HG03159 (cell line): Measurements from ENCODE around the gene RNF168.
"Not testable (repeated sequence)": the region's sequence is repeated elsewhere in the genome, so short reads cannot be mapped to it uniquely, and the experiment has no call there.

Experiments
- ATAC-seq: cut with Tn5 transposase; IDR thresholded peaks from one replicate; pipeline ENCODE4 v1.9.1; 2021; ENCODE audit warnings: mild to moderate bottlenecking, moderate library complexity; ENCODE audit not compliant: unreplicated experiment

RNF168 gene

DNA sequence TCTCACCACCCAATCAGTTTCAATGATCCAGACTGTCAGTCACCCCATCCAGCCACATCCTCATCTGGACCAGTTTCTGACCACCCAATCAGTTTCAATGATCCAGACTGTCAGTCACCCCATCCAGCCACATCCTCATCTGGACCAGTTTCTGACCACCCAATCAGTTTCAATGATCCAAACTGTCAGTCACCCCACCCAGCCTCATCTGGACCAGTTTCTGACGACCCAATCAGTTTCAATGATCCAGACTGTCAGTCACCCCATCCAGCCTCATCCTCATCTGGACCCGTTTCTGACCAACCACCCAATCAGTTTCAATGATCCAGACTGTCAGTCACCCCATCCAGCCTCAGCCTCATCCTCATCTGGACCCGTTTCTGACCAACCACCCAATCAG is 33.4 kb downstream of the RNF168 start:
- not testable (repeated sequence) for ATAC-seq

DNA sequence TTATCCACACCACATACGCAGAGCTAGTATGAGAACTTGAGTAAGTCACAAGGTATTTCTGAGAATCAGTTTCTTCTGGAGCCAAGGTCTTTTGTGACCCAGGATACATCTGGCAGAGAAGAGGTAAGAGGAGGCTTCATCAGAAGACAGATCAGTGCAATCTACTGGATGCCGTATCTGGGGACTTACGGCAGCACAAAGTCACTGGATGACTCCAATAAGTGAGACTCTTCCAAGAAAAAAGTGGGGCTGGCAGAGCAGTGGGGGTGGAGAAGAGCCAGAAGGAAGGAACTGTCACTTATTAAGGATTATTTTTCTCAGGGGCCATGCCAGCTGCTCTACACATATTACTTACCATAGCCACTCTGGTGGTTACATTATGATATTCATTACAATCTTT is 39.8 kb downstream of the RNF168 start:
- ATAC-seq, result no peak

DNA sequence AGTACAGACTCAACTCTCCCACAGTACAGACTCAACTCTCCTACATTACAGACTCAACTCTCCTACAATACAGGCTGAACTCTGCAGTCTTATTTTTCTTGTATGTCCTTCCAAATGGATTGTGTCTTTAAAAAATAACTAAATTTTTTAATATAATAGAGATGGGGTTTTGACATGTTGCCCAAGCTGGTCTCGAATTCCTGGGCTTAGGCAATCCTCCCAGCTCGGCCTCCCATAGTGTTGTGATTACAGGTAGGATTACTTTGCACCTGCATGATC is 40.2 kb downstream of the RNF168 start:
- ATAC-seq, result no peak

DNA sequence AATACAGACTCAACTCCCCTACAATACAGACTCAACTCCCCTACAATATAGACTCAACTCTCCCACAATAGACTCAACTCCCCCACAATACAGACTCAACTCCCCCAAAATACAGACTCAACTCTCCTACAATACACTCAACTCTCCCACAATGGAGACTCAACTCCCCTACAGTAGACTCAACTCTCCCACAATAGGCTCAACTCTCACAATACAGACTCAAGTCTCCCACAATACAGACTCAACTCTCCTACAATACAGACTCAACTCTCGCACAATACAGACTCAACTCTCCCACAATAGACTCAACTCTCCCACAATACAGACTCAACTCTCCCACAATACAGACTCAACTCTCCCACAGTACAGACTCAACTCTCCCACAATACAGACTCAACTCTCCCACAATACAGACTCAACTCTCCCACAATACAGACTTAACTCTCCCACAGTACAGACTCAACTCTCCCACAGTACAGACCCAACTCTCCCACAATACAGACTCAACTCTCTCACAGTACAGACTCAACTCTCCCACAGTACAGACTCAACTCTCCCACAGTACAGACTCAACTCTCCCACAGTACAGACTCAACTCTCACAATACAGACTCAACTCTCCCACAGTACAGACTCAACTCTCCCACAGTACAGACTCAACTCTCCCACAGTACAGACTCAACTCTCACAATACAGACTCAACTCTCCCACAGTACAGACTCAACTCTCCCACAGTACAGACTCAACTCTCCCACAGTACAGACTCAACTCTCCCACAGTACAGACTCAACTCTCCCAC is 40.7 kb downstream of the RNF168 start:
- not testable (repeated sequence) for ATAC-seq

DNA sequence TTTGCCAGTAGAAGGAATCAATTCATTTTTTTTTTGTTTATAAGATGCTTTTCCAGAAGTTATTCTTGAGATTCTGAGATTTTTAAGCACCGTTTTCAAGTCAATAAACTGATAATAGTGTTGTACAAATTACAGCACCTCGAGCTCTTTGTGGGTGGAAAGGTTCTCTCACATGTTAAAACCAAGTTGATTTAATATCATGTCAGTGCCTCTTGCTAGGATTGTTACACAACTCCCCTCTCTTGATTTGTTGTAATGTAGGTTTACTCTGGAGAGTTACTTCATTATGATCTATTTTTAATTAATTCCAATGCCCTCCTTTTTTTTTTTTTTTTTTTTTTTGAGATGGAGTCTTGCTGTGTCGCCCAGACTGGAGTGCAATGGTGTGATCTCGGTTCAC is 45.5 kb downstream of the RNF168 start:
- no peak for ATAC-seq

DNA sequence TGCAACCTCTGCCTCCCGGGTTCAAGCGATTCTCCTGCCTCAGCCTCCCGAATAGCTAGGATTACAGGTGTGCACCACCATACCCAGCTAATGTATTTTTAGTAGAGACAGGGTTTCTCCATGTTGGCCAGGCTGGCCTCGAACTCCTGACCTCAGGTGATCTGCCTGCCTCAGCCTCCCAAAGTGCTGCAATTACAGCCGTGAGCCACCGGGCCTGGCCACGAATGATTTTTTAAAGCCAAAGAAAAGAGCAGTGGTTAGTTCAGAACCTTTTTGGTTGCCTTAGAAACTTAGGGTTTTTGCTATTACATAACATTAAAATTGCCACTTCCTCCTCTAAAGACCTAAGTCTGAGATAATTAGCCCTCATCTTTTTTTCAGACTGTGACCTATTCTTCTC is 46.1 kb downstream of the RNF168 start:
- ATAC-seq, result not testable (repeated sequence)

DNA sequence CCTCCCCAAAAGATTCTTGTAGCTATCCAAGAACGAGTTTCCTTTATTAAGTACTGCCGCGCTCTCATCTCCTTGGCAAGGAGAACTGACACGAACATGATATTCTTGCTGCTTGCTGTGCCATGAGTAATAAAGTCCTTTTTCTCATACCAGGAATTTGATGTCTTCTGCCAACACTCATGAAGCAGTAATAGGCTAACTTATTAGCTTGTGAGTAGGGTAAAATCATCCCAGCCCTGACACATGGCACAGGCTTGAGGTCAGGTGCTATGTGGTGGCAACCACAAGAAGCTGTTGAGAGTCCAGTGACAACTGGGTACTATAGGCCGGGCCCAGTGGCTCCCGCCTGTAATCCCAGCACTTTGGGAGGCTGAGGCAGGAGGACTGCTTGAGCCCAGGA is 48.6 kb downstream of the RNF168 start:
- no peak for ATAC-seq

DNA sequence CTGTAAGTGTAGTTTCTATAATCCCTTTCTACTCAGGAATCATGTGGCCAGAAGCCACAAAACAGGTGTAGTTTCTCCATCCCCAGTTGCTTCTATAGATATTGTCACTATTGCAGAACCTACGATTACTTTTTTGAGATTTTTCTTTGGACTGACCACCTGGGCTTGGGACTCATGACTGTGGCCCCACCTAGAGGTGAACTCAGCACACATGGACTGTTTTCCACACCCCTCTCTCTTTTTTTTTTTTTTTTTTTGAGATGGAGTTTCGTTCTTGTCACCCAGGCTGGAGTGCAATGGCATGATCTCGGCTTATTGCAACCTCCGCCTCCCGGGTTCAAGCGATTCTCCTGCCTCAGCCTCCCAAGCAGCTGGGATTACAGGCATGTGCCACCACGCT is 58.2 kb downstream of the RNF168 start:
- ATAC-seq, result not testable (repeated sequence)

DNA sequence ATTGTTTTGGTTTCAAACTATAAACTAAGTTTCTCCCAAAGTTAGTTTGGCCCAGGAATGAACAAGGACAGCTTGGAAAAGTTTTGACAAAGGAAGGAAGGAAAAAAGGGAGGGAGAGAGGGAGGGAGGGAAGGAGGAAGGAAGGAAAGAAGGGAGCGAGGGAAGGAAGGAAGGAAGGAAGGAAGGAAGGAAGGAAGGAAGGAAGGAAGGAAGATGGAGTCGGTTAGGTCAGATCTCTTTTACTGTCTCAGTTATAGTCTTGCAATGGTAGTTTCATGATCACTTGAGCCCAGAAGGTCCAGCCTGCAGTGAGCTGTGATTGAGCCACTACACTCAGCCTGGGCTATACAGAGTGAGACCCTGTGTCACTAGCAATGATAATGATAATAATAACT is 59.1 kb downstream of the RNF168 start:
- no peak for ATAC-seq

DNA sequence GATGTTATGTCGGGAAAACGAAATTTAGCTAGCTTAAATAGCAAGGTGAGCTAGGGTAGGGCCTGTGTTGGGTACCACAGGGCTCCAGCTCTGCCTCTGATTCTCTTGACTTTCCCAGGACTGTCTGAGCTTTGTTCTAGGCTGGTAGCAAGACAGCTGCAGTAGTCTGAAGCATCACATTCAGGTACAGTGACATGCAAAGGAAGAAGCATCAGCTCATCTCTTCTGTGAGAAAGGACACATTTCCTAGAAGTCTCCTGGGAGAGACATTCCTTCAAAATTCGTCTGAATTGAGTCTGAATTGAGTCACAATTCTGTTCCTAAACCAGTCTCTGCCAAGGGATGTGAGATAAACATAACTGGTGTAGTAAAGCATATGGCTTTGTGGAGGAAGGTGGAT is 62.9 kb downstream of the RNF168 start:
- no peak for ATAC-seq

DNA sequence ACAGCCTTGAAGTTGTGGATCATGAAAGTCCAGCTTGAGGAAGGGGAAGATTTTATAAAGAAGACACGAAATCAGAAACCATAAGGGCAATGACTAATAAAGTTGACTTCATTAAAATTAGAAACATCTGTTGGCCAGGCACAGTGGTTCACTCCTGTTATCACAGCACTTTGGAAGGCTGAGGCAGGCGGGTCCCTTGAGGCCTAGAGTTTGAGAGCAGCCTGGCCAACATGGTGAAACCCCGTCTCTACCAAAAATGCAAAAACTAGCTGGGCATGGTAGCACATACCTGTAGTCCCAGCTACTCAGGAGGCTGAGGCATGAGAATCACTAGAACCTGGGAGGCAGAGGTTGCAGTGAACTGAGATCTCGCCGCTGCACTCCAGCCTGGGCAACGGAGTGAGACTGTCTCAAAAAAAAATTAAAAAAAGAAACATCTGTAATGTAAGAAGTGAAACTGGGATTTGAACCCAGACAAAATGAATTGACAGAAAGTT is 63.5 kb downstream of the RNF168 start:
- ATAC-seq, result no peak

DNA sequence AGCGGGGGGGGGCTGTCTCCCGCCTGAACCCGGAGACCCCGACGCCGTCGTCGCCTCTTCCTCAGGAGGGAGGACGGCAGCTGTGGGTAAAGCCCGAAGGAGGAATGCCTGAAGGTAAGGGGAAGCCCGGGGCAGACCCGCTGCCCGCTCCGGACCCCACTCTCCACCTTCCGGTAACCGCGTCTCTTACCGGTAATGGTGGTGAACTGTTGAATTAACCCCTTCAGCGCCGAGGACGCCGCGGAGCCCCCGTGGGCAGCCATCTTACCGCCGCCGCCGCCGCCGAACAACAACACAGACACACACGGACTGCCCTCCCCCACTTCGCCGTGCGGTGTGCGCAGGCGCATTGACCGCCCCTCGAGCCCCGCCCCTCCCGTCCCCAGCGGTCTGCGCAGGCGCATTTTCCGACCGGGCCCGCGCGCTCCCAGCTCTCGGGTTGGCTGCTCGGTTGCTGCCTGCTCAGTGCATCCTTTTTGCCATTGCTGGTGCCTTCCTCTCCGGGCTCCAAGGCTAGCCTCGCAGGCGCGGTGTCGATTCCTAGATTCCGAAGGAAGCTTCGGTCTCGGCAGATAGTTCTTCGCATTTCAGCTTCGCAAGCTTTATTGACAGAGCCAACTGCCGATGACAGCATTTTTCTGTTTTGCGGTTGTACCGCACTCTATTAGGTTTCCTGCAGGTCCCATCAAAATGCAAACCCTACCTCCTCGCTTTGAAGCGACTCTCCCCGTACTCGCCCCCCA is 71.3 kb downstream of the RNF168 start, which contains the start of gene UBXN7:
TSS of gene UBXN7 (minus strand) at position 291 of the 743 bp plus-strand sequence. CDS start at position 263, 28 bp downstream.
- peak; percentile 80 for ATAC-seq

DNA sequence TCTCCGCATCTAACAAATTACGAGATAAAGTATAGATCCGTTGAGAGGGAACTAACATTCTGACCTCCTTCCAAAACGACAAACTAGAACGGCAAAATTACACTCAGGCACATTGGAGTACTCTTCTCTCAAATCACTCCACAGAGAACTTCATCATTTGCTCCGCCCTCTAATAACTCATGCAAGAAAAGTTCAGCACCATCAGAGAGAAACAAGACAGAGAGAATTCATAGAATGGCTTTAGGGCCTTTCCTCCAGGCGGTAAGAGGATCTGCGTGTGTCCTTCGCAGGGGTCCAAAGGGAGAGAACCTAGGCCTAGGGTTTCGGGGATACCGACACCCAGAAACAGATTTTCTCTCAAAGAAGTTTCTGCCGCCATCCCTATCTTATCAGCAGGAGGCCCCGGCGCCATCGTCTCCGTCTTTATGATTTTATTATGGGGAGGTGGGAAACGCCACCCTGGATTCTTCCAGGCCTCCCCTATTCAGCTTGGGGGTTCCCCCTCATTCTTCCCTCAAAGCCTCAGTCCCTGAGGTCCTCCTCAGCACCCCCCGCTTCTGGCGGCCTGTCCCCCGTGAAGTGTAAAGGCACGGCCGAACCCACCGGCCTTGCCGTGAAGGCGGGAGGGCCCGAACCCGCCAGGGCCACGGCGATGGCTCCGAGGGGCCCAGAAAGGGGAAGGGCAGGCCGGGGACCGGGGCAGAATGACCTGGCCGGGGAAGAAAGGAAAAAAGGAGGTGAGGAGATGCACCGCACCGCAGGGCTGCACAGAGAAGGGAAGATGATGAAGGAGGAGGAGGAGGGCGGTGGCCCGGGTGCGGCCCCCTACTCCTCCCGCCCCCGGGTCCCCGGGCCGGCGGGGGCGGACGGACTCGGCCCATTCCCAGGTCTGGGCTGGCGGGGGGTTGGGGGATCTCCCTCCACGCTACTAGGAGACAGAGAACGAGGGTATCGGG is 72.1 kb downstream of the RNF168 start:
- ATAC-seq, result peak; percentile 40

DNA sequence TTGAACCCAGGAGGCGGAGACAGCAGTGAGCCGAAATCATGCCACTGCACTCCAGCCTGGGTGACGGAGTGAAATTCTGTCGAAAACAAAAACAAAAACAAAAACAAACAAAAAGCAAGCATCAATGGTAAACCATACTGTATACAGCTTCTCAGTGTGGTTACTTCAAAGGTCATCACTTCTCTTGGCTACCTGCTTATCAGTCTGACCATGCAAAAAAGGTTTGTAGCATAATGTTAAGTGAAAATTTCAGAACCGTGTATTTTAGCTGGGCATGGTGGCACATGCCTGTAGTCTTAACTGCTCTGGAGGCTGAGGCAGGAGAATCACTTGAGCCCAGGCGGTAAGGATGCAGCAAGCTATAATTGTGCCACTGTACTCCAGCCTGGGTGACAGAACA is 75.5 kb downstream of the RNF168 start:
- no peak for ATAC-seq

DNA sequence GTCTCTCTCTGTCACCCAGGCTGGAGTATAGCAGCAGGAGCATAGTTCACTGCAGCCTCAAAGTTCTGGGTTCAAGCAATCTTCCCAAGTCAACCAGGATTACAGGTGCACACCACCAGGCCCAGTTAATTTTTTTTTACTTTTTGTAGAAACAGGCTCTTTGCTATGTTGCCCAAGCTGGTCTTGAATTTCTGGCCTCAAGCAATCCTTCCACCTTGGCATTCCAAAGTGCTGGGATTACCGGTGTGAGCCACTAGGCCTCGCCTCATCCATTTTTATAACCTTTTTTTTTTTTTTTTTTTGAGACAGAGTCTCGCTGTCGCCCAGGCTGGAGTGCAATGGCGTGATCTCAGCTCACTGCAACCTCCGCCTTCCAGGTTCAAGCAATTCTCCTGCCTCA is 79.1 kb downstream of the RNF168 start:
- ATAC-seq, result not testable (repeated sequence)

DNA sequence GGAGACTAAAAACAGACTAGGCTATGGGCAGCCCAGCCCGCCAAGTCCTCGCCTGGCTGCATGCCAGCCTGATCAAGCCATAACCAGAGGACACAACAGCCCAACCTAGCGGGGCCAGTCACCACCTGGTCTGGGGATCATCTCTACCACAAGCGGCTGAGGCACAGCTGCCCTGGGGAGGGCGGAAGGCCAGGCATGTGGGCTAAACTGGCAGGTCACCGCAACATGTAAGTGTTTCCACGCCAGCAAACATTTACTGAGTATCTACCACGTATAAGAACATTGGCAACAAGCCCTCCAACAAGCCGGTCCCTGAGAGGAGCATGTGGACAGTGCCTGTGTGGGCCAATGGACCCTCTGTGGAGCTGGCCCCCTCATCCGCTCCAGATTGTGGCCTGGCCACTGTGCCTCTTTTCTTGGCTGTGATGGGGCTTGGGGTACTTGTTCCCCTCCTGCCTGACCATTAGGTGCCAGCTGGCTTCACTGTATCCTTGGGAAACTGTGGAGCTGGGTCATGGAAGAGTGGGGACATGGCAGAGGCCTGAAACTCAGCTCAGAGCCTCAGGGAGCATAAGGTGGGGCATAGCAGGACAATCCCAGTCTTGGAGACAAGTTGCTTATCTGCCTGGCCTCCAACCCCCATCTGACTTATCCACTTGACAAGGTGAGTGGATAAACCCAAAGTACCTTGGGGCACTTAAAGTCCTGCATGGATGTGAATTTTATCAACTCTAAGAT is 80.4 kb downstream of the RNF168 start:
- no peak for ATAC-seq

DNA sequence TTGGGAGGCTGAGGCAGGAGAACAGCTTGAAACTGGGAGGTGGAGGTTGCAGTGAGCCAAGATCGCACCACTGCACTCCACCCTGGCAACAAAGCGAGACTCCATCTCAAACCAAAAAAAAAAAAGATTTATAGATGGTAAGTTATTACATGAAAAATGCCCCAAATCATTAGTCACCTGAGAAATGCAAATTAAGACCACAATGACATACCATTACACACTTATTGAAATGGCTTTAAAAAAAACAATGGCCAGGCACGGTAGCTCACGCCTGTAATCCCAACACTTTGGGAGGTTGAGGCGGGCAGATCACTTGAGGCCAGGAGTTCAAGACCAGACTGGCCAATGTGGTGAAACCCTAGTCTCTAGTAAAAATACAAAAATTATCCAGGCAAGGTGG is 81.9 kb downstream of the RNF168 start:
- not testable (repeated sequence) for ATAC-seq

DNA sequence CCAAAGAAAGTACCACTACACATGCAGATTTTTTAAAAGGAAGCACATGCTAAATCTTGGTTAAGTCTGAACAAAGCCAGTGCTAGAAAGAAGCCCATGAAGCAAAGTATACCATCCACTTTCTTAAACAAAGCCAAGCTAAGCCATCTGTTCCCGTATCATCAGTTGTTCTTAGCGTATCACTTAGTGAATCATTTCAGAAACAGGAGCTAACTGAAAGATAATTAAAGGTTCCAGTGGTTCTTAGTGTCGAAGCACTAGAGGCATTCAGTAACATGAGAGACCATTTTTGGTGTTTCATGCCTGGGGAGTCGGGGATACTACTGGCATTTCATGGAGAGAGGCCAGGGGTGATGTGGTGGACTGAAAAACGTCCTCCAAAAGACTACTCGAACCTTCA is 84.2 kb downstream of the RNF168 start:
- ATAC-seq, result no peak
